Prostate gland (tissue), 2 donors: Measurements from ENCODE around the gene PLA2G2A. TPM values are rescaled to one million over a fixed set of nuclear protein-coding genes. Genes with fewer than 3 reads are reported as not detected.

Source experiments
- DNase-seq: peaks from one replicate; pipeline ENCODE4 v3.0.0-alpha.2; 2019; ENCODE audit warnings: low spot score
- H3K27ac ChIP-seq, 2 donors: fragments of 200-600 bp; sonication (generic); 2 replicates each; pipeline ENCODE4 v1.5.1; 2017 to 2019
- H3K27me3 ChIP-seq: fragments of 200-600 bp; sonication (generic); replicated peaks from 2 replicates; pipeline ENCODE4 v1.5.1; 2019; ENCODE audit not compliant: insufficient read depth
- H3K36me3 ChIP-seq, 2 donors: fragments of 200-600 bp; sonication (generic); 1 replicate in 1 of 2; 2 replicates in 1 of 2; pipeline versions ENCODE4 v1.5.1 to v1.8.1; 2017 to 2019
- H3K4me1 ChIP-seq: fragments of 200-600 bp; sonication (generic); replicated peaks from 2 replicates; pipeline ENCODE4 v1.5.1; 2019
- H3K4me3 ChIP-seq, 2 donors: fragments of 200-600 bp; sonication (generic); 2 replicates each; pipeline ENCODE4 v1.5.1; 2017 to 2019
- H3K9me3 ChIP-seq: fragments of 200-600 bp; sonication (generic); 2 replicates; pipeline ENCODE4 v1.5.1; 2017
- CTCF ChIP-seq, 4 experiments: fragments of 200-600 bp in 2 of 4; fragments of 450-650 bp in 2 of 4; sonication (generic) in 2 of 4; IDR thresholded peaks; 1 replicate in 3 of 4; 2 replicates in 1 of 4; pipeline ENCODE4 v1.5.1; 2016 to 2019; ENCODE audit warnings: antibody characterized with exemption in 4 of 4, mild to moderate bottlenecking in 2 of 4, moderate library complexity in 2 of 4
- POLR2A ChIP-seq: fragments of 450-650 bp; IDR thresholded peaks from one replicate; pipeline ENCODE4 v1.6.1; 2016; ENCODE audit warnings: antibody characterized with exemption, mild to moderate bottlenecking
- POLR2AphosphoS5 ChIP-seq: sonication (generic); formaldehyde crosslinking; IDR thresholded peaks from one replicate; pipeline ENCODE4 v1.6.1; 2017; ENCODE audit warnings: antibody characterized with exemption
- WGBS: methylation state at CpG from one replicate; pipeline ENCODE4 v1.1.5; 2018; 5-methylcytosine and 5-hydroxymethylcytosine counted together
- intact Hi-C: fragments of 100-400 bp; cut with DNase I; formaldehyde crosslinking; loops from one replicate; pipeline ENCODE4 v1.14.2; 2022
- total RNA-seq, 2 donors: library from RNA; depleted of rRNA; stranded (reverse); fragments of >200 nt; gene quantifications; one replicate each; pipeline ENCODE4 v1.1.0, GENCODE V29; 2016

Gene PLA2G2A
- total RNA-seq, 2 donors from 2014 or later: 106 to 146 TPM

GRCh38 chr1:19926296-19927129 is 52.9 kb downstream of the PLA2G2A start:
- no peak for TF ChIP-seq CTCF (IDR thresholded peaks at IDR 0.05)
- no peak for TF ChIP-seq POLR2A
- no peak for TF ChIP-seq POLR2AphosphoS5
- DNase-seq: no peak
- no peak overlapping the region for H3K4me3 ChIP-seq
- intact Hi-C loops: no loop called here
- no peaks in the 10 kb centered on the region for H3K27me3 ChIP-seq
- no peaks in the 10 kb centered on the region for H3K4me1 ChIP-seq
- H3K36me3 ChIP-seq: no peaks in the 10 kb centered on the region
- H3K9me3 ChIP-seq: no peaks in the 10 kb centered on the region
- no peak overlapping the region for H3K27ac ChIP-seq
- 61% methylated on average over 8 of the region's 8 CpGs for WGBS

Other genes starting within 250 kb of the PLA2G2A start
- gene TMCO4, start 179.7 kb downstream of the PLA2G2A start, total RNA-seq: 10 to 100 TPM; 60.5 to 89.9 TPM
- gene RNF186, start 164.3 kb downstream of the PLA2G2A start, total RNA-seq: not detected
- gene OTUD3, start 97.2 kb downstream of the PLA2G2A start, total RNA-seq: 10 to 100 TPM in 1 of 2 donors, 1 to 10 TPM in 1; 5.3 to 16.5 TPM
- not detected for gene PLA2G2E, start 56.0 kb downstream of the PLA2G2A start, total RNA-seq
- gene PLA2G5, start 90.6 kb upstream of the PLA2G2A start, total RNA-seq: 10 to 100 TPM in 1 of 2 donors, 1 to 10 TPM in 1; 8.7 to 23.2 TPM
- gene PLA2G2D, start 139.9 kb upstream of the PLA2G2A start, total RNA-seq: not detected
- under 1 TPM; 0.23 TPM for gene PLA2G2F, start 159.7 kb upstream of the PLA2G2A start, total RNA-seq
- gene UBXN10, start 206.5 kb upstream of the PLA2G2A start, total RNA-seq: 10 to 100 TPM in 1 of 2 donors, 1 to 10 TPM in 1; 1.6 to 10.6 TPM
- gene PLA2G2C, start 206.9 kb upstream of the PLA2G2A start, total RNA-seq: under 1 TPM in 1 of 2 donors, not detected in 1; 0.23 TPM